ENCODE results near the gene TRIP12. TPM values are rescaled to one million over a fixed set of nuclear protein-coding genes. Genes with fewer than 3 reads are reported as not detected.
A peak's percentile ranks its signal among the peaks of the same experiment; 100 is the strongest.

The TRIP12 gene
- total and polyA plus RNA-seq, 2 of the 4 experiments (the other 2 are of a cell fraction), result 51.6 to 209 TPM

DNA sequence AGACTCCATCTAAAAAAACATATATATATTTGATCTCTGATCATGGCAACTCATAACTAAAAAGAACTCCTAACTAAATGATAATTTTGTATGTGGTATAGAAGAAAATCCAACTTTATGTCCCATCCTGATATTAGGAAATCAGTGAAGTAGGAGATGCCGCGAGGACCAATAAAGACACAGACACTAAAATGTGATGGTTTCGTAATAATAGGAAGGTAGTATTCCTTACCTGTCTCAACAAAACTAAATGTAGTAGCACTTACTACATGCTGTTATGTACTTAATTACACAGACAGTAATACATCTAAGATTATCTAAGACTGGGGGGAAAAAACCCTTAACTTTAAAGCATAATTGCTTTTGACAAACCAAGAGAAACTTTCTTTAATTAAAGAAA, 63.5 kb downstream of the TRIP12 start:
- Histone ChIP-seq H2AK9ac (replicated peaks; ENCODE audit: low read depth, low read length, poor library complexity) (no peak overlapping the region), H2BK20ac (ENCODE audit: low read depth, low read length) (no peak overlapping the region), H2BK15ac (ENCODE audit: low read depth, low read length) (no peak overlapping the region), H3K9me3 (ENCODE audit: control insufficient read depth, insufficient read depth, low read length) (no peaks in the 10 kb centered on the region), H2BK5ac (ENCODE audit: low read depth, low read length, poor library complexity, severe bottlenecking) (peak overlapping the region; percentile 46), H4K5ac (ENCODE audit: low read depth, low read length) (no peak overlapping the region), H3K27ac (ENCODE audit: insufficient read depth, low read length) (peak overlapping the region; percentile 29; the same call in 1 of the 2 replicates), H4K8ac (ENCODE audit: low read depth in 2 of 2, low read length in 2 of 2) (no peak overlapping the region), H2BK120ac (ENCODE audit: low read depth, low read length) (no peak overlapping the region), H3K4me3 (ENCODE audit: insufficient read depth, low read depth, low read length) (no peak overlapping the region), H2AK5ac (ENCODE audit: low read depth, low read length) (no peak overlapping the region), H3K4me2 (ENCODE audit: low read depth, low read length) (no peak overlapping the region), H3K27me3 (ENCODE audit: control insufficient read depth, insufficient read depth, low read length) (no peaks in the 10 kb centered on the region), H4K91ac (ENCODE audit: insufficient read depth, low read depth, low read length) (no peak overlapping the region), H3K36me3 (ENCODE audit: control insufficient read depth, insufficient read depth, low read length) (peaks cover 18% of the 10 kb centered on the region), H3K4me1 (ENCODE audit: control insufficient read depth, insufficient read depth, low read length) (peaks cover 10% of the 10 kb centered on the region), H3K9me1 (ENCODE audit: insufficient read depth, low read length) (peaks cover 9% of the 10 kb centered on the region), H3K56ac (ENCODE audit: extremely low read depth, insufficient read depth, low read length) (no peak overlapping the region), H2AFZ (replicated peaks; ENCODE audit: low read length, poor library complexity) (no peak overlapping the region), H3K14ac (replicated peaks; ENCODE audit: low read depth, low read length) (no peak overlapping the region), H3K9ac (ENCODE audit: low read depth, low read length) (no peak overlapping the region), H3K23ac (ENCODE audit: low read depth, low read length) (no peak overlapping the region), H4K20me1 (ENCODE audit: insufficient read depth, low read length) (peaks cover 29% of the 10 kb centered on the region), H3K18ac (ENCODE audit: low read depth, low read length) (no peak overlapping the region), H3K4ac (ENCODE audit: low read depth, low read length) (no peak overlapping the region), H3K79me1 (ENCODE audit: low read depth in 1 of 2, low read length in 2 of 2) (peaks cover 24 to 50% of the 10 kb centered on the region in 2 experiments)
- in situ Hi-C loops (cut with MboI; ENCODE audit: low sequenced_read_pairs), result no loop called here
- ATAC-seq (ENCODE audit: low read depth) (no peak), DNase-seq (no peak)
- dilution Hi-C loops (cut with HindIII; ENCODE audit: low sequenced_read_pairs, unreplicated experiment), result no loop called here
- no CpG with 5 or more reads among the region's 3 CpGs for WGBS, 2 experiments (ENCODE audit: extremely low coverage in 2 of 2, insufficient read length in 1 of 2)
- peak; percentile 59 for TF ChIP-seq CEBPB (IDR thresholded peaks at IDR 0.05; ENCODE audit: low read depth, low read length)
- TF ChIP-seq RFX5 (IDR thresholded peaks at IDR 0.05; ENCODE audit: low read depth, low read length), result no peak
- ChIA-PET CTCF (no interaction called here), POLR2A (ENCODE audit: unreplicated experiment) (no interaction called here)
- BruUV-seq (replicated peaks), result no TSS peak
- intact Hi-C loops (cut with micrococcal nuclease), result no loop called here
